Natural killer cell (primary cell): ENCODE results near the gene KRTAP5-6. TPM values are rescaled to one million over a fixed set of nuclear protein-coding genes. Genes with fewer than 3 reads are reported as not detected.
"Not testable (repeated sequence)": the region's sequence is repeated elsewhere in the genome, so short reads cannot be mapped to it uniquely, and the experiment has no call there.

Experiments used
- ATAC-seq, 3 donors: fragments of 150-1000 bp in 2 of 3; fragments of 200-7000 bp in 1 of 3; cut with Tn5 transposase; 1 replicate in 1 of 3; 2 replicates in 2 of 3; pipeline ENCODE4 v1.10.0; 2021; ENCODE audit warnings: mild to moderate bottlenecking in 2 of 3, moderate library complexity in 2 of 3
- DNase-seq, 2 donors: peaks; one replicate each; pipeline versions ENCODE4 v3.0.0 to v3.0.0-alpha.2; 2013 to 2021; ENCODE audit warnings: mixed read lengths in 1 of 2
- H3K27ac ChIP-seq: one replicate; pipeline ENCODE4 v1.5.1; 2013; ENCODE audit warnings: mild to moderate bottlenecking, low read length
- H3K27me3 ChIP-seq: one replicate; pipeline ENCODE4 v1.6.1; 2013; ENCODE audit warnings: low read length; ENCODE audit not compliant: control insufficient read depth, insufficient read depth
- H3K36me3 ChIP-seq: one replicate; pipeline ENCODE4 v1.6.1; 2013; ENCODE audit warnings: low read length; ENCODE audit not compliant: control insufficient read depth, insufficient read depth
- H3K4me1 ChIP-seq: one replicate; pipeline ENCODE4 v1.6.1; 2013; ENCODE audit warnings: low read length; ENCODE audit not compliant: control insufficient read depth, insufficient read depth
- H3K4me3 ChIP-seq: one replicate; pipeline ENCODE4 v1.5.1; 2013; ENCODE audit warnings: low read length
- H3K9me3 ChIP-seq: one replicate; pipeline ENCODE4 v1.6.1; 2013; ENCODE audit warnings: low read length; ENCODE audit not compliant: control insufficient read depth, insufficient read depth
- H3K27ac Mint-ChIP-seq, 2 donors: one replicate each; pipeline ENCODE4 v1.8.0; 2022; ENCODE audit warnings: mild to moderate bottlenecking in 2 of 2, mixed read lengths in 2 of 2, moderate library complexity in 1 of 2
- H3K27me3 Mint-ChIP-seq, 2 donors: one replicate each; pipeline ENCODE4 v1.8.0; 2022; ENCODE audit warnings: low read depth in 2 of 2, mixed read lengths in 2 of 2
- H3K36me3 Mint-ChIP-seq: one replicate; pipeline ENCODE4 v1.8.0; 2022; ENCODE audit warnings: mixed read lengths
- H3K4me1 Mint-ChIP-seq, 2 donors: one replicate each; pipeline ENCODE4 v1.8.0; 2022; ENCODE audit warnings: mixed read lengths in 2 of 2
- H3K4me3 Mint-ChIP-seq: one replicate; pipeline ENCODE4 v1.8.0; 2022; ENCODE audit warnings: mild to moderate bottlenecking, moderate library complexity, mixed read lengths
- H3K9me3 Mint-ChIP-seq, 2 donors: one replicate each; pipeline ENCODE4 v1.8.0; 2022; ENCODE audit warnings: mixed read lengths in 2 of 2
- CTCF ChIP-seq: fragments of 200-600 bp; IDR thresholded peaks from one replicate; pipeline ENCODE4 v1.8.0; 2022; ENCODE audit warnings: antibody characterized with exemption
- WGBS: methylation state at CpG from one replicate; pipeline ENCODE4 v1.1.7; 2013; ENCODE audit warnings: missing lambda C conversion rate; ENCODE audit not compliant: insufficient coverage; 5-methylcytosine and 5-hydroxymethylcytosine counted together
- intact Hi-C: fragments of 100-400 bp; cut with micrococcal nuclease; formaldehyde crosslinking; loops from one replicate; pipeline ENCODE4 v1.14.2; 2022
- total RNA-seq, 4 donors: library from RNA; stranded (reverse); fragments of 120-200 nt in 1 of 4; gene quantifications; one replicate each; pipeline versions ENCODE4 v1.2.3 to v1.2.4, GENCODE V29; 2013 to 2022

KRTAP5-6 gene
- total RNA-seq, 3 donors from 2014 or later (not counting 1 experiment from before 2014, with no cell fraction given) = not detected

GRCh38 chr11:1668911-1669473 lies 28.0 kb upstream of the KRTAP5-6 start:
- DNase-seq (no peak), ATAC-seq (peak in 1 of 3 donors; percentile 26)
- H3K4me1 ChIP-seq = peaks cover 23% of the 10 kb centered on the region
- 18% methylated on average over 13 of the region's 13 CpGs for WGBS
- Mint-ChIP-seq H3K4me1 (peaks cover 0 to 20% of the 10 kb centered on the region in 2 donors), H3K27me3 (peaks cover 31 to 33% of the 10 kb centered on the region in 2 donors), H3K4me3 (peak overlapping the region; percentile 13), H3K9me3 (no peaks in the 10 kb centered on the region), H3K27ac (no peak overlapping the region), H3K36me3 (no peaks in the 10 kb centered on the region)
- H3K27ac ChIP-seq = no peak overlapping the region
- H3K36me3 ChIP-seq = no peaks in the 10 kb centered on the region
- intact Hi-C loops = no loop called here
- peaks cover 24% of the 10 kb centered on the region for H3K27me3 ChIP-seq
- H3K9me3 ChIP-seq = peaks cover 7% of the 10 kb centered on the region
- H3K4me3 ChIP-seq = no peak overlapping the region
- TF ChIP-seq CTCF = no peak

DNA sequence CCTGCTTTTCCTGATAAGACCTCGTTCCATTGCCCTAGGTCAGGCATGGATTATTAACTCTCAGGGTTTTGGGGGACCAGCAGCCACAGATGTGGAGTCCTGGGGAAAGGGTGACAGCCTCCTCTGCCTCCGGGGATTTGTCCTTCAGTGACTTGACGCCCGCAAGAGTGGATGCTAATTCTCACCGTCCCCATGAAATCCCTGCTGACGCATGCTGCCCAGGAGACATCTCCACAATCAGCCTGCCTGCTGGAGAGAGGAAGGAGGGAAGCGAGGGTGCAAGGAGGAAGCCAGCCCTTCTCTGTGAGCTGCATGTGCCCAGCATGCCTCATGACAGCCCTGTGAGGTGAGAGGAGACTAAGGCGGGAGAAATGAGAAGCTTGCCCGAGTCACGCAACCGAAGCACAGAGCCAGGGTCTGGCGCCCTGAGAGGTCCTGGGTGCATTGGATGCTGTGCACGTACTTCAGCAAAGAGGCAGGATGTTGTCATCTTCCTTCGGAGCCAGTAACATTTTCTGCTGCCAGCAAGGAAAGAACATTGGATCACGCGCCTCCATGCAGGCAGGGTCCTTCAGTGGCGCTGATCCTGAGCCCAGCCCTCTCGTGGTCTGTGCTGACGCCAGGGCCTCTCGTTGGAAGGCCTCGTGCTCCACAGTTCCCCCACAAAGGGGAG lies 27.3 kb upstream of the KRTAP5-6 start:
- H3K36me3 Mint-ChIP-seq = no peaks in the 10 kb centered on the region
- 61% methylated on average over 21 of the region's 21 CpGs for WGBS
- TF ChIP-seq CTCF = no peak
- Histone ChIP-seq H3K4me3 (no peak overlapping the region), H3K36me3 (no peaks in the 10 kb centered on the region), H3K27ac (no peak overlapping the region), H3K4me1 (peaks cover 23% of the 10 kb centered on the region), H3K27me3 (peaks cover 30% of the 10 kb centered on the region), H3K9me3 (peaks cover 7% of the 10 kb centered on the region)
- peaks cover 0 to 20% of the 10 kb centered on the region in 2 donors for H3K4me1 Mint-ChIP-seq
- H3K9me3 Mint-ChIP-seq = no peaks in the 10 kb centered on the region
- intact Hi-C loops = no loop called here
- H3K4me3 Mint-ChIP-seq = no peak overlapping the region
- DNase-seq (no peak), ATAC-seq (no peak)
- H3K27ac Mint-ChIP-seq = peak overlapping the region in 1 of 2 donors; percentile 69
- H3K27me3 Mint-ChIP-seq = peaks cover 36 to 38% of the 10 kb centered on the region in 2 donors

GRCh38 chr11:1670457-1670856 lies 26.5 kb upstream of the KRTAP5-6 start:
- H3K36me3 Mint-ChIP-seq, H3K4me3 Mint-ChIP-seq, H3K9me3 ChIP-seq, H3K36me3 ChIP-seq, intact Hi-C loops, H3K4me3 ChIP-seq, DNase-seq, ATAC-seq, H3K9me3 Mint-ChIP-seq: not testable (repeated sequence)
- Histone ChIP-seq H3K27ac (peak overlapping the region; percentile 8), H3K27me3 (peaks cover 35% of the 10 kb centered on the region), H3K4me1 (peaks cover 23% of the 10 kb centered on the region)
- Mint-ChIP-seq H3K4me1 (peaks cover 0 to 20% of the 10 kb centered on the region in 2 donors), H3K27ac (peak overlapping the region in 1 of 2 donors; percentile 69), H3K27me3 (peaks cover 39 to 45% of the 10 kb centered on the region in 2 donors)
- WGBS = 94% methylated on average over 1 of the region's 1 CpG

DNA sequence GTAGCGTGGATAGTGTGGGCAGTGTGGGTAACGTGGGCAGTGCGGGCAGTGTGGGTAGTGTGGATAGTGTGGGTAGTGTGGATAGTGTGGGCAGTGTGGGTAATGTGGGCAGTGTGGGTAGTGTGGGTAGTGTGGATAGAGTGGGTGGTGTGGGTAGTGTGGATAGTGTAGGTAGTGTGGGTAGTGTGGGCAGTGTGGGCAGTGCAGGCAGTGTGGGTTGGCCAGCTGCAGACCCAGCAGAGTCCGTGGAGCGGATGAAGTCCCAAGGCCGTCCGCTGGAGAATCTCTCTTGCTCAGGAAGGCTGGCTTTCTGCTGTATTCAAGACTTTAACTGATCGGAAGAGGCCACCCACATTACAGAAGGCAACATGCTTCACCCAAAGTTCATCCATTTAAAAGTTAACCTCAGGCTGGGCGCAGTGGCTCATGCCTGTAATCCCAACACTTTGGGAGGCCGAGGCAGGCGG lies 26.1 kb upstream of the KRTAP5-6 start:
- peak overlapping the region; percentile 13 for H3K4me3 Mint-ChIP-seq
- H3K4me1 Mint-ChIP-seq = peaks cover 0 to 20% of the 10 kb centered on the region in 2 donors
- H3K27ac Mint-ChIP-seq = peak overlapping the region in 1 of 2 donors; percentile 69
- Histone ChIP-seq H3K36me3 (no peaks in the 10 kb centered on the region), H3K4me1 (peaks cover 23% of the 10 kb centered on the region), H3K9me3 (peaks cover 7% of the 10 kb centered on the region), H3K27ac (peak overlapping the region; percentile 8), H3K27me3 (peaks cover 35% of the 10 kb centered on the region), H3K4me3 (no peak overlapping the region)
- no peak for TF ChIP-seq CTCF
- H3K36me3 Mint-ChIP-seq = no peaks in the 10 kb centered on the region
- WGBS = 76% methylated on average over 11 of the region's 11 CpGs
- no peak for ATAC-seq
- peaks cover 43 to 50% of the 10 kb centered on the region in 2 donors for H3K27me3 Mint-ChIP-seq
- no peak for DNase-seq
- no peaks in the 10 kb centered on the region for H3K9me3 Mint-ChIP-seq
- intact Hi-C loops = no loop called here
